HepG2 (cell line): ENCODE measurements around the gene RHBDF2. TPM values are rescaled to one million over a fixed set of nuclear protein-coding genes. Genes with fewer than 3 reads are reported as not detected.

Source experiments
- DR1 ChIP-seq: sonication (generic); formaldehyde crosslinking; IDR thresholded peaks from 2 replicates; pipeline ENCODE4 v1.8.0; 2021; ENCODE audit warnings: mild to moderate bottlenecking, missing genetic modification reagents, inconsistent platforms
- IRX3 ChIP-seq: sonication (generic); formaldehyde crosslinking; IDR thresholded peaks from 2 replicates; pipeline ENCODE4 v1.8.1; 2023; ENCODE audit warnings: mild to moderate bottlenecking, low read depth, missing genetic modification reagents, borderline replicate concordance
- JUN ChIP-seq: sonication (generic); formaldehyde crosslinking; IDR thresholded peaks from 2 replicates; pipeline ENCODE4 v1.4.0; 2020; ENCODE audit warnings: mild to moderate bottlenecking, missing genetic modification reagents
- MLXIP ChIP-seq: sonication (generic); formaldehyde crosslinking; IDR thresholded peaks from 2 replicates; pipeline ENCODE4 v1.9.0; 2021; ENCODE audit warnings: missing genetic modification reagents, borderline replicate concordance
- PHB2 ChIP-seq: fragments of 450-650 bp; IDR thresholded peaks from 2 replicates; pipeline ENCODE4 v1.6.1; 2018; ENCODE audit not compliant: partially characterized antibody
- RARA ChIP-seq: IDR thresholded peaks from 2 replicates; pipeline ENCODE4 v1.6.1; 2016; ENCODE audit warnings: missing genetic modification reagents, missing compliant biosample characterization
- SOX13 ChIP-seq, 3 experiments: fragments of 450-650 bp in 1 of 3; sonication (generic) in 1 of 3; formaldehyde crosslinking in 1 of 3; IDR thresholded peaks in 2 of 3; conservative IDR thresholded peaks in 1 of 3; 2 replicates each; pipeline versions ENCODE4 v1.5.0 to v1.6.1; 2016 to 2020; ENCODE audit warnings: antibody characterized with exemption in 1 of 3, mild to moderate bottlenecking in 1 of 3, missing compliant biosample characterization in 1 of 3, missing genetic modification reagents in 1 of 3, moderate library complexity in 1 of 3
- TBX3 ChIP-seq: fragments of 450-650 bp; IDR thresholded peaks from 2 replicates; pipeline ENCODE4 v1.6.1; 2017; ENCODE audit warnings: antibody characterized with exemption, mild to moderate bottlenecking, inconsistent platforms, borderline replicate concordance
- ZBTB21 ChIP-seq: sonication (generic); formaldehyde crosslinking; IDR thresholded peaks from 2 replicates; pipeline ENCODE4 v1.4.0; 2020; ENCODE audit warnings: missing genetic modification reagents
- ZBTB7B ChIP-seq: sonication (generic); formaldehyde crosslinking; IDR thresholded peaks from 2 replicates; pipeline ENCODE4 v1.4.0; 2020; ENCODE audit warnings: missing genetic modification reagents
- ZNF274 ChIP-seq: sonication (generic); formaldehyde crosslinking; IDR thresholded peaks from 2 replicates; pipeline ENCODE4 v1.5.1; 2020; ENCODE audit warnings: mild to moderate bottlenecking, missing genetic modification reagents
- ZNF30 ChIP-seq: sonication (generic); formaldehyde crosslinking; IDR thresholded peaks from 2 replicates; pipeline ENCODE4 v1.5.0; 2020; ENCODE audit warnings: mild to moderate bottlenecking, missing genetic modification reagents
- ZNF317 ChIP-seq: sonication (generic); formaldehyde crosslinking; IDR thresholded peaks from 2 replicates; pipeline ENCODE4 v1.5.0; 2020; ENCODE audit warnings: mild to moderate bottlenecking, missing genetic modification reagents
- ZNF331 ChIP-seq: sonication (generic); formaldehyde crosslinking; IDR thresholded peaks from 2 replicates; pipeline ENCODE4 v1.4.0; 2020; ENCODE audit warnings: missing genetic modification reagents
- ZNF362 ChIP-seq: sonication (generic); formaldehyde crosslinking; IDR thresholded peaks from 2 replicates; pipeline ENCODE4 v1.4.0; 2020; ENCODE audit warnings: missing genetic modification reagents, mild to moderate bottlenecking, borderline replicate concordance
- ZNF547 ChIP-seq: sonication (generic); formaldehyde crosslinking; IDR thresholded peaks from 2 replicates; pipeline ENCODE4 v1.5.1; 2020; ENCODE audit warnings: mild to moderate bottlenecking, missing genetic modification reagents
- ZNF660 ChIP-seq: sonication (generic); formaldehyde crosslinking; IDR thresholded peaks from 2 replicates; pipeline ENCODE4 v1.5.1; 2020; ENCODE audit warnings: mild to moderate bottlenecking, low read depth, missing genetic modification reagents, borderline replicate concordance
- ZNF687 ChIP-seq: sonication (generic); formaldehyde crosslinking; IDR thresholded peaks from 2 replicates; pipeline ENCODE4 v1.5.1; 2020; ENCODE audit warnings: mild to moderate bottlenecking, missing genetic modification reagents, moderate library complexity
- ZNF747 ChIP-seq: sonication (generic); formaldehyde crosslinking; IDR thresholded peaks from 2 replicates; pipeline ENCODE4 v1.8.1; 2023; ENCODE audit warnings: missing genetic modification reagents, mild to moderate bottlenecking, borderline replicate concordance
- ZNF83 ChIP-seq: sonication (generic); formaldehyde crosslinking; IDR thresholded peaks from 2 replicates; pipeline ENCODE4 v1.4.0; 2020; ENCODE audit warnings: missing genetic modification reagents, mild to moderate bottlenecking, borderline replicate concordance
- ZNF878 ChIP-seq: sonication (generic); formaldehyde crosslinking; IDR thresholded peaks from 2 replicates; pipeline ENCODE4 v1.8.1; 2023; ENCODE audit warnings: mild to moderate bottlenecking, missing genetic modification reagents, moderate library complexity
- polyA plus RNA-seq, 8 experiments: library from polyadenylated mRNA; depleted of rRNA in 3 of 8; stranded (reverse) in 7 of 8; unstranded in 1 of 8; fragments of >200 nt; fragmentation: Illumina TruSeq in 4 of 8; extraction: Trizol in 4 of 8; gene quantifications; 2 replicates each; pipeline versions ENCODE4 v1.2.1 to v1.2.3, GENCODE V29; 2011 to 2016; ENCODE audit warnings: low read depth in 4 of 8, missing spikeins in 1 of 8, mixed read lengths in 1 of 8; ENCODE audit not compliant: insufficient read depth in 1 of 8
- total RNA-seq, 5 experiments: library from RNA; depleted of rRNA; stranded (reverse); fragments of >200 nt; fragmentation: Illumina TruSeq; extraction: Trizol; gene quantifications; 2 replicates each; pipeline ENCODE4 v1.2.3, GENCODE V29; 2016; ENCODE audit warnings: low read depth in 1 of 5

Gene RHBDF2
- total and polyA plus RNA-seq, 2 of the 13 experiments (the other 11 are each of a cell fraction or from before 2014, with no cell fraction given) = 7.8 to 24.2 TPM

GRCh38 chr17:76548378-76549214 is 47.4 kb upstream of the RHBDF2 start (continued):
- TF ChIP-seq JUN (CRISPR knock-in tag) (no peak), ZNF687 (CRISPR knock-in tag) (peak; percentile 42; the same call in 1 of the 2 replicates), ZNF317 (CRISPR knock-in tag) (no peak; the same call in 1 of the 2 replicates), ZNF331 (CRISPR knock-in tag) (no peak), ZNF660 (CRISPR knock-in tag) (no peak), ZBTB21 (CRISPR knock-in tag) (no peak), ZNF362 (CRISPR knock-in tag) (no peak), ZNF747 (CRISPR knock-in tag) (0 out of 2 replicates have a peak, but pooled peaks have one; percentile 39), ZNF274 (CRISPR knock-in tag) (0 out of 2 replicates have a peak, but pooled peaks have one; percentile 39), MLXIP (CRISPR knock-in tag) (peak; percentile 23; the same call in 1 of the 2 replicates), ZNF83 (CRISPR knock-in tag) (0 out of 2 replicates have a peak, but pooled peaks have one; percentile 10), DR1 (CRISPR knock-in tag) (no peak), TBX3 (peak; percentile 39; the same call in 1 of the 2 replicates), IRX3 (no peak), PHB2 (no peak), ZBTB7B (CRISPR knock-in tag) (peak; percentile 75), ZNF547 (CRISPR knock-in tag) (no peak), SOX13 (IDR thresholded peaks at IDR 0.05) (no peak), SOX13 (CRISPR knock-in tag; conservative IDR thresholded peaks at IDR 0.05 in 1 of 2, IDR thresholded peaks at IDR 0.05 in 1 of 2) (no peak), RARA (peak; percentile 65), ZNF30 (CRISPR knock-in tag) (no peak), ZNF878 (CRISPR knock-in tag) (peak; percentile 62; the same call in 1 of the 2 replicates)
